H9 (cell line): ENCODE data around the gene SPAG17. TPM values are rescaled to one million over a fixed set of nuclear protein-coding genes. Genes with fewer than 3 reads are reported as not detected.

ENCODE experiments used
- DNase-seq: peaks from one replicate; pipeline ENCODE4 v3.0.0-alpha.2; 2017
- H2AFZ ChIP-seq: one replicate; pipeline ENCODE4 v1.6.1; 2013; ENCODE audit warnings: mild to moderate bottlenecking, low read length, control low read depth, moderate library complexity
- H2AK5ac ChIP-seq: 2 replicates; pipeline ENCODE4 v1.6.1; 2013; ENCODE audit warnings: low read length, control low read depth, mixed read lengths; ENCODE audit not compliant: insufficient read length
- H2BK120ac ChIP-seq: one replicate; pipeline ENCODE4 v1.6.1; 2013; ENCODE audit warnings: low read depth, mild to moderate bottlenecking, low read length, control low read depth, inconsistent platforms; ENCODE audit not compliant: poor library complexity, severe bottlenecking
- H2BK12ac ChIP-seq: 2 replicates; pipeline ENCODE4 v1.6.1; 2013; ENCODE audit warnings: low read length, control low read depth, mixed read lengths, low read depth; ENCODE audit not compliant: insufficient read length
- H2BK15ac ChIP-seq: 2 replicates; pipeline ENCODE4 v1.6.1; 2013; ENCODE audit warnings: low read depth, low read length, control low read depth
- H2BK20ac ChIP-seq: one replicate; pipeline ENCODE4 v1.6.1; 2013; ENCODE audit warnings: low read depth, mild to moderate bottlenecking, low read length, control low read depth, inconsistent platforms; ENCODE audit not compliant: poor library complexity, severe bottlenecking
- H2BK5ac ChIP-seq: 2 replicates; pipeline ENCODE4 v1.6.1; 2013; ENCODE audit warnings: low read length, control low read depth, mixed read lengths; ENCODE audit not compliant: insufficient read length
- H3K14ac ChIP-seq: 2 replicates; pipeline ENCODE4 v1.6.1; 2013; ENCODE audit warnings: low read length, control low read depth; ENCODE audit not compliant: insufficient read depth
- H3K18ac ChIP-seq: 2 replicates; pipeline ENCODE4 v1.6.1; 2013; ENCODE audit warnings: low read depth, mild to moderate bottlenecking, mixed read lengths, low read length, control low read depth; ENCODE audit not compliant: insufficient read length
- H3K23ac ChIP-seq: 2 replicates; pipeline ENCODE4 v1.6.1; 2013; ENCODE audit warnings: low read length, control low read depth, mixed read lengths, low read depth; ENCODE audit not compliant: insufficient read length
- H3K23me2 ChIP-seq: 2 replicates; pipeline ENCODE4 v1.6.1; 2013; ENCODE audit warnings: low read depth, mild to moderate bottlenecking, mixed read lengths, low read length, control low read depth; ENCODE audit not compliant: insufficient read length, poor library complexity, severe bottlenecking
- H3K27ac ChIP-seq: 2 replicates; pipeline ENCODE4 v1.5.1; 2013; ENCODE audit warnings: low read length, control low read depth, mixed read lengths, low read depth; ENCODE audit not compliant: insufficient read length
- H3K27me3 ChIP-seq: 2 replicates; pipeline ENCODE4 v1.6.1; 2013; ENCODE audit warnings: low read length, control low read depth, inconsistent platforms; ENCODE audit not compliant: insufficient read depth
- H3K4ac ChIP-seq: 2 replicates; pipeline ENCODE4 v1.6.1; 2013; ENCODE audit warnings: low read depth, mild to moderate bottlenecking, control low read depth, inconsistent platforms, low read length, moderate library complexity
- H3K4me1 ChIP-seq: 2 replicates; pipeline ENCODE4 v1.6.1; 2013; ENCODE audit warnings: low read length, control low read depth, inconsistent platforms; ENCODE audit not compliant: insufficient read depth
- H3K4me2 ChIP-seq: 2 replicates; pipeline ENCODE4 v1.6.1; 2013; ENCODE audit warnings: low read length, control low read depth, mixed read lengths; ENCODE audit not compliant: insufficient read length, insufficient read depth
- H3K56ac ChIP-seq: 2 replicates; pipeline ENCODE4 v1.6.1; 2013; ENCODE audit warnings: low read depth, mild to moderate bottlenecking, mixed read lengths, low read length, control low read depth; ENCODE audit not compliant: insufficient read length
- H3K79me1 ChIP-seq: 2 replicates; pipeline ENCODE4 v1.6.1; 2013; ENCODE audit warnings: low read depth, mild to moderate bottlenecking, moderate library complexity, low read length, control low read depth, inconsistent platforms; ENCODE audit not compliant: insufficient read depth, poor library complexity, severe bottlenecking
- H3K79me2 ChIP-seq: 2 replicates; pipeline ENCODE4 v1.6.1; 2013; ENCODE audit warnings: low read length, control low read depth, inconsistent platforms; ENCODE audit not compliant: insufficient read depth
- H3K9ac ChIP-seq: 2 replicates; pipeline ENCODE4 v1.6.1; 2013; ENCODE audit warnings: low read length, control low read depth, mixed read lengths; ENCODE audit not compliant: insufficient read length; ENCODE audit errors: extremely low read depth
- H3K9me3 ChIP-seq: one replicate; pipeline ENCODE4 v1.6.1; 2013; ENCODE audit warnings: low read depth, low read length, inconsistent platforms; ENCODE audit not compliant: control insufficient read depth
- H3T11ph ChIP-seq: one replicate; pipeline ENCODE4 v1.6.1; 2013; ENCODE audit warnings: mild to moderate bottlenecking, low read length, control low read depth, inconsistent platforms
- H4K20me1 ChIP-seq: one replicate; pipeline ENCODE4 v1.6.1; 2013; ENCODE audit not compliant: control insufficient read depth, insufficient read length, insufficient read depth
- H4K5ac ChIP-seq: 2 replicates; pipeline ENCODE4 v1.6.1; 2013; ENCODE audit warnings: low read depth, mild to moderate bottlenecking, mixed read lengths, low read length, control low read depth; ENCODE audit not compliant: insufficient read length
- H4K8ac ChIP-seq: replicated peaks from 2 replicates; pipeline ENCODE4 v1.6.1; 2013; ENCODE audit warnings: low read length, control low read depth, mixed read lengths, low read depth; ENCODE audit not compliant: insufficient read length
- H4K91ac ChIP-seq: 2 replicates; pipeline ENCODE4 v1.6.1; 2013; ENCODE audit warnings: low read depth, mild to moderate bottlenecking, moderate library complexity, mixed read lengths, low read length, control low read depth; ENCODE audit not compliant: insufficient read length
- H3K27ac Mint-ChIP-seq, 3 experiments: 2 replicates in 2 of 3; 3 replicates in 1 of 3; pipeline ENCODE4 v1.8.0; 2020 to 2021; ENCODE audit warnings: mixed read lengths in 3 of 3, mild to moderate bottlenecking in 1 of 3, moderate library complexity in 1 of 3
- H3K27me3 Mint-ChIP-seq: 2 replicates; pipeline ENCODE4 v1.8.0; 2021; ENCODE audit warnings: low read depth, mild to moderate bottlenecking, moderate library complexity, mixed read lengths
- H3K36me3 Mint-ChIP-seq, 3 experiments: 2 replicates in 2 of 3; 3 replicates in 1 of 3; pipeline ENCODE4 v1.8.0; 2020 to 2021; ENCODE audit warnings: low read depth in 3 of 3, mixed read lengths in 3 of 3; ENCODE audit not compliant: insufficient read depth in 1 of 3
- H3K4me1 Mint-ChIP-seq, 2 experiments: 2 replicates each; pipeline ENCODE4 v1.8.0; 2020; ENCODE audit warnings: mixed read lengths in 2 of 2
- H3K4me3 Mint-ChIP-seq, 2 experiments: 2 replicates in 1 of 2; 3 replicates in 1 of 2; pipeline ENCODE4 v1.8.0; 2020 to 2021; ENCODE audit warnings: mild to moderate bottlenecking in 2 of 2, mixed read lengths in 2 of 2, moderate library complexity in 1 of 2
- H3K9me3 Mint-ChIP-seq, 2 experiments: 2 replicates in 1 of 2; 3 replicates in 1 of 2; pipeline ENCODE4 v1.8.0; 2020; ENCODE audit warnings: mild to moderate bottlenecking in 2 of 2, mixed read lengths in 2 of 2, moderate library complexity in 1 of 2
- WGBS: extraction: QIAGEN DNeasy Blood & Tissue Kit; methylation state at CpG from one replicate; pipeline ENCODE4 v1.1.7; 2013; ENCODE audit warnings: missing lambda C conversion rate, low lambda C conversion rate, mixed read lengths; ENCODE audit not compliant: insufficient read length; ENCODE audit errors: extremely low coverage; 5-methylcytosine and 5-hydroxymethylcytosine counted together
- total RNA-seq: library from RNA; stranded (reverse); gene quantifications from 2 replicates; pipeline ENCODE4 v1.2.1, GENCODE V29; 2021
- TF ChIP-seq, protein P1 (sequence below): fragments of 200-600 bp; sonication (generic); conservative IDR thresholded peaks from 3 replicates; pipeline ENCODE4 v1.8.0; 2021; ENCODE audit warnings: antibody characterized with exemption, mild to moderate bottlenecking

The SPAG17 gene
- total RNA-seq, 1 experiment from 2014 or later, result 0.37 TPM

DNA sequence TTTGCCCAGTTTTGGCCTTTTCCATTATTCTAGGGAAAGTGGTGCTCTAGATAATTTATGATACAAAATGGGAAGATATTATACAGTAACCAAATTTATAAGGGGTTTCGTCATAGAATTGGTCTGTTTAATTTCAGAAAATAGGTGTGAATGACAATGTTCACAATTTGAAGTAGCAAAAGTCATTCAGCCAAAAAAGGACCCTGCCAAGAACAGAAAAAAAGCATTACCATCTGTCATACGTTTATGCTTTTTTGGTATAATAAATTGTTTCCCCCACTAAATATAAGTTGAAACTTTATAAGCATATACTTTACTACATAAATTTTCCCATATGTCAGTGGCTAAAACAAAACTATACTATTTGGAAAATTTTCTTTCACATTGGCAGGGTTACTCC is 4.5 kb upstream of the SPAG17 start:
- Histone ChIP-seq H2AFZ (no peak overlapping the region), H4K91ac (no peak overlapping the region), H4K20me1 (no peaks in the 10 kb centered on the region), H3K56ac (no peak overlapping the region), H2BK120ac (no peak overlapping the region), H2BK20ac (no peak overlapping the region), H3K79me1 (no peaks in the 10 kb centered on the region), H3K27me3 (no peaks in the 10 kb centered on the region), H2BK15ac (no peak overlapping the region), H3T11ph (no peak overlapping the region), H3K23ac (no peak overlapping the region), H3K9ac (no peak overlapping the region), H3K4me1 (no peaks in the 10 kb centered on the region; the same call in 1 of the 2 replicates), H3K23me2 (peaks cover 3% of the 10 kb centered on the region), H3K79me2 (no peaks in the 10 kb centered on the region), H4K8ac (no peak overlapping the region), H3K9me3 (no peaks in the 10 kb centered on the region), H4K5ac (no peak overlapping the region), H3K4me2 (no peak overlapping the region), H2AK5ac (no peak overlapping the region), H2BK12ac (no peak overlapping the region), H3K4ac (no peak overlapping the region), H3K18ac (no peak overlapping the region), H3K14ac (no peak overlapping the region), H2BK5ac (no peak overlapping the region), H3K27ac (no peak overlapping the region)
- peaks cover 9 to 18% of the 10 kb centered on the region in 2 experiments; a peak in 4 of 5 replicates for H3K9me3 Mint-ChIP-seq
- DNase-seq, result no peak
- peaks cover 26 to 29% of the 10 kb centered on the region in 2 experiments for H3K4me1 Mint-ChIP-seq
- TF ChIP-seq, protein P1, sequence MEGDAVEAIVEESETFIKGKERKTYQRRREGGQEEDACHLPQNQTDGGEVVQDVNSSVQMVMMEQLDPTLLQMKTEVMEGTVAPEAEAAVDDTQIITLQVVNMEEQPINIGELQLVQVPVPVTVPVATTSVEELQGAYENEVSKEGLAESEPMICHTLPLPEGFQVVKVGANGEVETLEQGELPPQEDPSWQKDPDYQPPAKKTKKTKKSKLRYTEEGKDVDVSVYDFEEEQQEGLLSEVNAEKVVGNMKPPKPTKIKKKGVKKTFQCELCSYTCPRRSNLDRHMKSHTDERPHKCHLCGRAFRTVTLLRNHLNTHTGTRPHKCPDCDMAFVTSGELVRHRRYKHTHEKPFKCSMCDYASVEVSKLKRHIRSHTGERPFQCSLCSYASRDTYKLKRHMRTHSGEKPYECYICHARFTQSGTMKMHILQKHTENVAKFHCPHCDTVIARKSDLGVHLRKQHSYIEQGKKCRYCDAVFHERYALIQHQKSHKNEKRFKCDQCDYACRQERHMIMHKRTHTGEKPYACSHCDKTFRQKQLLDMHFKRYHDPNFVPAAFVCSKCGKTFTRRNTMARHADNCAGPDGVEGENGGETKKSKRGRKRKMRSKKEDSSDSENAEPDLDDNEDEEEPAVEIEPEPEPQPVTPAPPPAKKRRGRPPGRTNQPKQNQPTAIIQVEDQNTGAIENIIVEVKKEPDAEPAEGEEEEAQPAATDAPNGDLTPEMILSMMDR, result no peak
- H3K4me3 Mint-ChIP-seq, result no peak overlapping the region
- peaks cover 0 to 9% (median 4%) of the 10 kb centered on the region in 3 experiments; a peak in 4 of 7 replicates for H3K36me3 Mint-ChIP-seq
- H3K27ac Mint-ChIP-seq, result no peak overlapping the region
- H3K27me3 Mint-ChIP-seq, result no peaks in the 10 kb centered on the region; the same call in 1 of the 2 replicates
- no CpG with 5 or more reads among the region's 2 CpGs for WGBS
